GM21576 (cell line): ENCODE results near the gene CHDH.

Experiments
- ATAC-seq: cut with Tn5 transposase; IDR thresholded peaks from one replicate; pipeline ENCODE4 v1.9.1; 2021; ENCODE audit warnings: mild to moderate bottlenecking, moderate library complexity; ENCODE audit not compliant: unreplicated experiment

Gene CHDH

DNA sequence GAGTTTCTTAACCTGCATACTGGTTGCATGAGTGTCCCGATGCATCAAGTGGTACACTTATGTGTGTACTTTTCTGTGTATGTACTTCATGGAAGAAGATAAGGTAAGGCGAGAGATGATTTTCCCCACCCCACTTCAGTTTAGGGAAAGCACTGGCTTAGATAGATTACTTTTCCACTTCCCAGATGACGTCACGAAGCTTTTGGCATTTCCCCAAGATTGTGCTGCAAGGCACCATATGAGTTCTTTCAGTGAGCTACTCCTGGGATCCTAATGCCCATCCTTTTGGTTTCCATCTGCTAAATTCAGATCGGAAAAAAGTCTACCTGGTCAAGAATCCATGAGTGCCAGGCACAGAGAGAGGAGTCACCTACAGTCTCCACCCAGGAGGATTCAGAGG is 4.7 kb upstream of the CHDH start:
- no peak for ATAC-seq

DNA sequence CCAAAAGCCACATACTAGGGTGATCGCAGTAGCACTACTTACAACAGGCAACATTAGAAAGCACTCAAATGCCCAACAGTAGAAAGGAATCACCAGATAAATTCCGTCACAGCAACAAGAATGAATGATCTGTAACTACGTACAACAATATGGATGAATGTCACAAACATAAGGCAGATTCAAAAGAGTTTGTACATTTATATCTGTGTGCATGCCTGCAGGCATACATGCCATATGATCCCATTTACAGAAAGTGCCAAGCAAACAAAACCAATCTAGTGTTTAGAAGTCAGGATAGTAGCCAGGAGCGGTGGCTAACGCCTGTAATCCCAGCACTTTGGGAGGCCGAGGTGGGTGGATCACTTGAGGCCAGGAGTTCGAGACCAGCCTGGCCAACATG is 3.7 kb upstream of the CHDH start:
- no peak for ATAC-seq

DNA sequence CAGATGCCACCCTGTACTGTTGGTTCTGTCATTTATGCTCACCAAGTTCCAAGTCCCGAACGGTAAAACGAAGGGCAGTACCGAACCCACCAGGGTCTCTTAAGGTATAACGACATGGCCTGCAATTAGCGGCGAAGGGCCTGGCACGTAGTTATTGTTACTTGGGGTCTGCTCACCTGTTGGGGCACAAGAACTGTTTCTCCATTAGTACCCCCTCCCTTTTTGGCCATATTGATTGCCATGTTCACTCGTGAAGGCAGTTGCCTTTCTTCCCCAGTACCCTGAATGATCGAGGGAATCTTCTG is 584 bp upstream of the CHDH start:
- ATAC-seq = no peak

DNA sequence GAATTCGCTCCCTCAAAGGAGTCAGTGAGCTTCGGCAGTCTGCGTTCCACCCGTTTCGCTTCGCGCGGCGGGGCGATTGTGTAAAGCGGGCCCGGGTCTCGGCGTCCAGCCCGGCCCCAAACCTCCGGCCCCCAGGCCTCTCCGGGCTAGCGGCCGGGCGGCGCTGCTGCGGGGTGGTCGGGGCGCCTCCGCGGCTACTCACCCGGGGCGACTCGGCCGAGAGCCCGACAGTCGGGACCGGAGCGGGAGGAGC is 412 bp downstream of the CHDH start:
- ATAC-seq = peak; percentile 0

DNA sequence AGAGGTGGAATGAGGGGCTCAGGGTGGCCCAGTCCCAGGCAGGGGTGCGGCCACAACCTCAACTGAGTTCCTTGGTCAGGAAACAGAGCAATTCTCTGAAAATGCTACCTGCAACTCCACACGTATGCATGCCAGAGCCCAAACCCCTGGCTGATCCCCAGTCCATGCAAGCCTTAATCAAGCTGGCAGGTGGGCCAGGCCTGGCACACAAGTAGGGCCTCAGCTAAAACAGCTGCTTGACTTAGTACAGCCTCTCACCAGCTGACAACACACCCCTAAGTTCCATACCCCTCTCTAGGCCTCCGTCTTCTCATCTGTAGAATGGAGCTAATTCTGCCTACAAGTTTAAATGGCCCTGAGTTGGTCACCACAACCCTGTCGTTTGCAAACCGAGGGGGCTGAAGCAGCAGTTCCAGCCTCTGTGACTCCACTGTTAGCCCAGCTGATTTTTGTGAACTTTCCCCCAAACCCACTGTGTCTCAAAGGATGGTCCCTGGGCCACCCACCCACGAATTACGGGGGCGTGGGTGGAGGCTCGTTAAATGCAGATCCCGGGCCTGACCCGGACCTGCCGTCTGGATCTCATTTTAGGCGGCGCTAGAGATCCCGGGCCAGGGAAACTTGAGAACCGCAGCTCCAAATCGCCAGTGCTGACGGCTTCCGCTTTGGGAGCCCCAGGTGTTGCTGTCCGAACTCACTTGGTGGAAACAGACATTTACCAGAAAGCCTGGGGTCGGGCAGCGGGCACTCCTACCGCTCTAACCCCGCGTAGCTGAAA is 927 bp downstream of the CHDH start:
- ATAC-seq = peak; percentile 21

DNA sequence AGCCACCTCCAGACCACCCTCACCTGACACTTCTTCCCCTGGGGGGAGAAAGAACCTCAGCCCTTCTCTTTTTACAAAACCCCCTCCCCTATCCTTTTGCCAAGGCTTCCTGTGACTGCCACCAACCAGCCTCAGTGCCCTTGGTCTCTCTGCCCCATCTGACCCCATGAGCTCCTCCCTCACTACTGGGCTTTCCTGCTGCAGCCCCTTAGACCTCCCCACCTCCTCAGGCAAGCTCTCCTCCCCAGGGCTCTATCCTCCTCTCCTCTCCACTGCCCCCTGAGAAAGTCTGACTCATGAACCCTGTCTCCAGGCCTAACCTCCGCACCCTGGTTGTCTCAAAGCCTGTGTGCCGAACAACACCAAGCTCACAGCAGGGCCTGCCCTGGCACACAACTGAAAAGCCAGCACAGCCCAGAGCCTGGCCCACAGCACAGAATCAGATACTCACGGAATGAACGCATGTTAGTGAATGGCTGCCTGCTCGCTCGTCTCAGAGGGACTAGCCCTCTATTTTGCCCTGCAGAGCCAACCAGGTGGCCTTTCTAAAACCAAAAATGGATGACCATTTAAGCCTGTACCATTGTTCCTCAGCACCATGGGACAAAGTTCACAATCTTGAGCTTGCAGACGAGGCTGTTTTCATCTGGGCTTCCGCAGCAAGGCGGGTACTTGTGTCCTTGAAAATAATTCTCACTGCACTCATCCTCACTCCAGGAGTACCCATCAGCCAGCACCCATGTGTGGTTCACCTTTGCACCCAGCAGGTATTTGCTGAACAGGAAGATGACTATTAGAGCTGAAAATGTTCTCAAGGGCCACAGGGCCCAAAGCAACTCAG is 1.7 kb downstream of the CHDH start:
- ATAC-seq = no peak

DNA sequence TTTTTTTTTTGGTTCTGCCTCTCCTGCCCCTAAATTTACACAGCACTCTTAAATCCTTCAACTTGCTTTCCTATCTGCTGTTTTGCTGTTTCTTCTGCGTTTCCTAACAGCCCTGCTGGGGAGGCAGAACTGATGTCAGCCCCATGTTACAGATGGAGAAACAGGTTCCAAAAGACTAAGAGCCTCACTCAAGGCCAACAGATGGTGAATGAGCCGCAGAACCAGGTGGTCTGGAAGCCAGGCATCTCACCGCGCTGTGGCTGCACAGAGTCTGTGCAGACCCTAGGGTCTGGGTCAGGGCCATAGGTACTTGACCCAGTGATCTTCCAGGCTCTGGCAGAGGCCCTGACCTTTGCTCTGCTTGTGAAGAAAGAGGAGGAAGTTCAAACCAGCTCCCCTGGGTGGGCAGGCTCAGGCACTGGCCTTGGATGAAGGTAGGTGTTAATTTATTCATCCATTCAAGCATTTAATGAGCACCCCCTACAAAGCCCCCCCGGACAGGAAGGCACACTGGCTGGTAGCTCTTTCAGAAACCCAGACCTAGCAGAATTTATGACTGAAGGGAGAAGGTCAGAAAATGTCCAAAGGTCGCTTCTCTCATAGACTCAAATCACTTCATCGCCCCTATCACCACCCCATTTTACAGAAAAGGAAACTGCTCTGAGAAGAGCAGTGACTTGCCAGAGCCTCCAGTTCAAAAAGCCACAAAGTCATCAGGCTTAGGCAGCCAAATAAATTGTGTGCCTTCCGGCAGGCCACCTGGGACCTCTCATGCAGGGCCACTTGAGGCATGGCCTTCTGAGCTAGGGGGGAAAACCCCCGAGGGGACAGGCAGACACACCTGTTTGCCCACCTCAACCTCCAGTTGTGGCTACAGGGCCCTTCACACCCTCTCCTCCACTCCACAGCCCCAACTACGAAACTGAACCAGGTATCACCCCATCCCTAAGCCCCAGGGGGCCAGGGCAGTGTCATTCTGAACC is 2.7 kb downstream of the CHDH start:
- peak; percentile 59 for ATAC-seq

DNA sequence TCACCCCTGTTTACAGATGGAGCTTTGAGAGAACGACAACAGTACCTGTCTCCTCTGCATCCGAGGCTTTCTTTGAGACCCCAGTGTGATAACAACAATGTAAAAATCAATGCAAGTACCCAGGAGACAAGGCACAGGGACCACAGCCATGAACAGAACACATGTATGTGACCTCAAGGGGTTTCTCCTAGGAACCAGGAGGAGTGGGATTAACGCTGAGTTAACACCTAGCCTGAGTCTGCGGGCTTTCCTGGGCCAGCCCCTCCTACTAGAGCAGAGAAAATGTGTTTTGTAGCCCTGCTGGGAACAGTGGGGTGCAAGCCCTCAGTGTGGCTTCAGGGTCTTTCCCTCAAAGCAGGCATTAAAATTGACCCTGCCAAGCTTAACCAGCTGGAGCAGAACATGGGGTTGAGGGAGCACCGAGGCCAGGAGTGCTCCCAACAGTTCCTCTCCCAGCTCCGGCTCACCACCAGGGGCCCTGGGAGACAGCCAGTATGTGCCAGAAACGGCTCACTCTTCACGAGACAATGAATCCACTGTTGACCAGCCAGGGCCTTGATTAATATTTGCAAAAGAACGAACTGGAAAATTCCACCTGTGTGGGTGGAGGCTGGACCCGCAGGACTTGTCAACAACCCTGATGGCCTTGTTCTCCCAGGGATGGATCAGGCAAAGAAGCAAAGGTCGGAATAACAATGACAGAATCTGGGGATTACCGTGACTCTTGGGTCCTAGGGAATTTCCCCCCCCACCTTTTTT is 3.6 kb downstream of the CHDH start:
- no peak for ATAC-seq

DNA sequence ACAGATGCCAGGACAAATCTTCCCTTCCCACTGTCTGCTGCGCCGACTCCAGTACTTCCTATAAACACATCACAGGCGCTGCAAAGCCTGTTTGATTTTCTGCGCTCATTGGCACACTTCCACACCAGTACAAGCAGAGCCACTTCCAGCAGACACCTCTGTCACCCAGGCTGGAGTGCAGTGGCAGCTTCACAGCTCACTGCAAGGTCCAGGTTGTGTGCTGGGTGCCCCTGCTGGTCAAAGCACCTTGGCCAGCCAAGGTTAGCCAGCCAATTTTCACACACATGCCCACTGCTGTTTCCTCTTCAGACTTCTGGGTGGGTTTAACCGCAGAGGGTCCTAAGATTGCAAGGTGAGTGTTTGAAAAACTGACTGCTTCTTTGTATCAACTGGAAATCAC is 4.9 kb downstream of the CHDH start:
- ATAC-seq = no peak

DNA sequence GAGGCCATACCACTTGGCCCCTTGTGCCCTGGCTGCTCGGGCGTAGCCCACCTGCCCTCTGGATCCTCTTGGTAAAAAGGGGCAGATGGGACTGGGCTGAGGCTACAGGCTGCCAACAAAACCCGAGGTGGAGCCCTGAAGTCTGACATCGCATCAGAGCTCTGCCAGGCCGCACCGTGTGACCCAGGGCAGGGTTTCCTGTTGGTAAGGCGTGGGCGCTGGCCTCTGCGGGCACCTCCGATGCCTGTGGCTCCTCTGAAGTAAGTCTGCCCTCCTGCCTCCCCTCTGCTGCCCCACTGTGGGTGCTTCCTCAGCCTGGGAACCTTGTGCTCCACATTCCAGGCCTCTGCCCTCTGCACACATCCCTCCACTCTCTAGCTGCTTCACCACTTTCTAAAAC is 8.9 kb downstream of the CHDH start:
- ATAC-seq = no peak

DNA sequence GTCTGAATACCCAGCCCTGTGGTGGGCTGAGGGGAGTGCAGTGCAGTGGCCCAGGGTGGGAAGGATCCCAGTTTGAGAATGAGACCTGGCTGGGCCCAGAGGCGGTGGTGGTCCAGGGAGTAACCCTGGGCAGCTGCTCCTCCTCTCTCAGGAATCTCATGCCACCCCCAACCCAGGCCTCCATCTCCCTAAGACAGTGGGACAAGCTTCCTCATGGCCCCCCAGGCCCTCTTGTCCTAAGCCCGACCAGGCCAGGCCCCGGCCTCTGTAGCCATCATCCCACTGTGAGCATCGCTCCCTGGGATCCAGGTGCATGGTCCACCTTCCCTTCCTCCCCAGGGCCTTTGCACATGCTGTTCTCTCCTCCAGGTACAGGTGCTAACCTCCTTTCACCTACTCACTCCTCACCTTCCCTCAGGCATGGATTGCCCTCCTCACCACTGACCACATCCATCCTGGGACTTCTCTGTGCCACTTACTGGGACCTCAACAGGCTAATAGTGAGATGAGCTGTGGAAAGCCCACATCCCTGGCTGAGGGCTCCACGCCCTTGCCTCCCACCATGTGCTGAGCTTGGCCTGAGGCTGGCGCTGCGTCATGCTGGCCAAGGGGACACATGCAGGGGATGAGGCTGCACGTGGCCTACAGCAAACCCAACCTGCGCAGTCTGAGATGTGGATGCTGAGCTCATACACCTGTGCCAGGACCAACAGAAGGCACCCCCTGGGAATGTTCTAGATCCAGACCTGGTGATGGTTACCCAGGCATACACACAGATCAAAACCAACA is 9.9 kb downstream of the CHDH start:
- no peak for ATAC-seq

DNA sequence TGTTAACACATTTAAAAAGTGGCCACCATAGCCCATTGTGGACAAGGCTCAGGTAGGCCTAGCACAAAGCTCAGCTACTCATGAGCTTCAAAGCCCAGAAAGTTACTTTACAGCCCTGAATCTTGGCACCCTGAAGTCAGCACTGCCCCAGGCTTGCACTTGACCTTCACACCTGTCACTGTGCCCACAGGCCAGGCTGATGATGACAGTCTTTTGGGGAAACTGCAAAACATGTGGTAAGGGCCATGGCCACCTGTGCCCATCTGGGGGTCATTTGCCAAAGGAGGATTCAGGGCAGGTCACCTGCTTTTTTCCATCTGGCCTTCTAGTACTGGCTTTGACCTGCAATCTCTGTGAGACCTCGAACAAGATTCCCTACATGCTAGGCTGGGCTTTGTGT is 11.0 kb downstream of the CHDH start:
- no peak for ATAC-seq

DNA sequence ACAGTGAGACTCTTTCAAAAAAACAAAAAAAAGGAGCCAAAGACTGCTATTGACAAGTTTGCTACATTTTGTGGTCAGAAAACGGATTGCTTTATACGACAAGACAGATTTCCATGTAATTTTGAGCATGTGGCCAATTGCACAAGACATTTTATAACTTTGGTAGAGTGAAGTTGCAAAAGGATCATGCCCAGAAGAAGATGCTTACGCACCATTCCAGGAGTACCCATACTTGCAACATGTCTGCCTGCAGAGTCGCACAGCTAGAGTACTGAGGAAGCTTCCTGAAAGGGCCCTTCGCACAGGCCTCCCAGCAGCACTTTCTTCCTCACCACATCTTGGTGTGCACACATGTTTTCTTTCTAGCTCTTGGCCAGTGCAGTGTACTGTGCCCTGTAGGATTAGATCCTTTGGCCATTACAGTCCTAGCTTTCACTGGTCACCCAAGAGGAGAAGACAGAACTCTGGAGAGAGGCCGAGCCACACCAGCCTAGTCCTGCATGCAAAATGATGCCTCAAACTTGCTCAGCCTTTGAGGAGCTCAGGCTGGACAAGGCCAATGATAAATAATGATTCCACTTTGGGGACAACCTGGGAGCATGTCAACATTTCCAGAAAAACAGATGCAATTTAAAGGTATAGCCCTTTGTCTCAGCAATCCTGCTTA is 11.7 kb downstream of the CHDH start:
- ATAC-seq = no peak

DNA sequence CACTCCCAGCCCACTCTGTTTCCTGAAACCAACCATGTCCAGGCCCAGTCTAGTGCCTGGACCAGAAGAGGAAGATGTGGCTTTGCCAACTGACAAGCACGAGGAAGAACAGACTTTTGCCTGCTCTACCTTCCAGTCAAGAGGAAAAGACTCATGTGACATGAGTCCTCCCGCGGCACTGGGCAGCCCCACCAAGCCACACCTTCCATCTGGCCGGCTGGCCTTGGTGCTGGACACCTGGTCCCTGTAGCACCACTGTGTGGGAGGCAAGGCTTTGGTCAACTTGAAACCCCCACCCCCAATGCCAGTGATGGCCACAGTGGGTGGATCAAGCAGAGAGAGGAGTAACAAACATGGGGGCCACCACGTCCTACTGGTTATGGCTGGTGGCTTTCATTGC is 12.5 kb downstream of the CHDH start:
- no peak for ATAC-seq

DNA sequence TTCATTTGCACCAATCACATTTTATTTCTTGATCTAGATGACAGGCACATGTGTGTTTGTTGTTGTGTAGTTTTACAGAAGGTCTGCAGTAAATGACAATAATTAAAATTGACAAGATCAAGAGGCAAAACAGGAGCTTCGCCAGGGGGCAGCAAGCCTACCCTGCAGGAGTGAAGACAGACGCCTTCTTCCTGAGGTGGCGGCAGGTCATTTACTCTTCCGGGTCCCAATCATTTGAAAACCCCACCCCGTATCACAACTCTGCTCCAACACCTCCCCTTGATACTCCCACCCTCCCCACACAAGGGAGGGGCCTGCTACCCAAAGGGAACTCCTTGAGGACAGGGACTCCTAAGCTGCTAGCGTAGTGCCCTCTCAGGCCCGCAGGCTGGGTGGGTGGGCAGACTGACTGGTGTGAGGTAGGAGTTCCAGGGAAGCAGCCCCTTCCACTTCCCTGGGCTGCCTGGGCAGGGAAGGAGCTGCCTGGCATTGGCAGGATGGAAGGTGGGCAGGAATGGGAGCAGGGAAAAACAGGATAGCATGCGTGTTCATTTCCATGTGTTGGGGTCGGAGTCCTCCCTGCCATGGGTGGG is 13.1 kb downstream of the CHDH start:
- no peak for ATAC-seq

DNA sequence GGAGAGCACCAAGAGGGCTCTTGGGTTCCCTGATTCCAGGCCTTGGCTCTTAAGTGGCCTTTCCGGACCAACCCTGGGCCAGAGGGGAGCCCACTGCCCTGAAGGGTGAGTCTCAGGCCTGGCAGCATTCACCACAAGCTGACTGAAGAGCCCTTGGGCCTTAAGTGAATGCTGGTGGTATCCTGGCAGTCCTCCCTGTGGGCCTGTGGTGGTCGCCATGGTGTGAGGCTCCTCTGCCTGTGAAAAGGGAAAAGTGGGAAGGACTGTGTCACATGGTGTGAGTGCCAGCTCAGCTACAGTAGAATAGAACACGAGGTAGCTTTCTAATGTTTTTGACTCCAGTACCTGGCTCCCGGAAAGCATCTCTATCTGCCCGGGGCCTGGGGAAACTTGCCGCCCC is 15.3 kb downstream of the CHDH start:
- ATAC-seq = no peak

DNA sequence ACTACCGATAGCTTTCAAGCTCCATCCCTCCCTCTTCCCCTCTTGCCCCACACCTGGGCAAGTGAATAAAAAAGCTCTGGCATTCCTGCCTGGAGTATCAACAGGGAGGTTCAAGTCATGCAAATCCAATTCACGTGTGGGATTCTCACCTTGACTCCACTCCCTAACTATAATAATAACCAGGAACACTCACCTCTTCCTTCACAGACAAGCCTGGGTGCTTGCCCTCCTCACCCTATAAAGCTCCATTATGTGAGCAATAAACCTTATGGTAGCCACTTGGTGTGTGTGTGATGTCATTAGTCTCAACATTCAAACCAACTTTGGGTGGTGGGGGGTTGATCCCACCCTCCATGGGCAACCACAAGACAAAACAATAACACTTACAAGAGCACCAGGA is 16.6 kb downstream of the CHDH start:
- ATAC-seq = no peak

DNA sequence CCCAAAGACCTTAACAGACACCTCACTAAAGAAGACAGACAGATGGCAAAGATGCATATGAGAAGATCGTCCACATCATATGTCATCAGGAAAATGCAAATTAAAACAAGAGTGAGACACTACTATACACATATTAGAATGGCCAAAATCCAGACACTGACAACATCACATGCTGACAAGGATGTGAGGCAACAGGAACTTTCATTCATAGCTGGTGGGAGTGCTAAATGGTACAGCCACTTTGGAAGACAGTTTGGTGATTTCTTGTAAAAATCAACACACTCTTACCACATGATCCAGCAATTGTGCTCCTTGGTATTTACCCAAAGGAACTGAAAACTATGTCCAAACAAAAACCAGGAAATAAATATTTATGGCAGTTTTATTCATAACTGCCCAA is 17.6 kb downstream of the CHDH start:
- ATAC-seq = no peak

DNA sequence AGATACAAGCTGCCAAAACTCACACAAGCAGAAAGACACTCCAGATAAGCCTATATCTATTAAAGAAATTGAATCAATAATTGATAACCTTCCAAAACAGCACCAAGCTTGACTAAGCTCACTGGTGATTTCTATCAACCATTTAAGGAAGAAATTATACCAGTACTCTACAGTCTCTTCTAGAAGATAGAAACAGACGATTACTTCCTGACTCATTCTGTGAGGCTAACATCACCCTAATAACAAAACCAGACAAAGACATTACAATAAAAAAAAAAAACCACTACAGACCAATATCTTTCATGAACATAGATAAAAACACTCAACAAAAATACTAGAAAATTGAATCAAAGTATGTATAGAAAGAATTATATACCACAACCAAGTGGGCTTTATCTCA is 20.2 kb downstream of the CHDH start:
- peak; percentile 44 for ATAC-seq
